ENCODE measurements around the gene FPGT. TPM values are rescaled to one million over a fixed set of nuclear protein-coding genes. Genes with fewer than 3 reads are reported as not detected.
A peak's percentile ranks its signal among the peaks of the same experiment; 100 is the strongest.
"Not testable (repeated sequence)": the region's sequence is repeated elsewhere in the genome, so short reads cannot be mapped to it uniquely, and the experiment has no call there.

The FPGT gene
- total RNA-seq (10 to 100 TPM in 3 of 6 donors, 1 to 10 TPM in 3; 5.6 to 14.3 (median 9.7) TPM), polyA plus RNA-seq (1 to 10 TPM; 2.9 to 5.6 TPM)

GRCh38 chr1:74197657-74198552 lies at the start of gene FPGT, which contains the start of gene LRRIQ3:
Gene FPGT (plus strand): TSS chr1:74198242. CDS start chr1:74198279, 37 bp downstream.
Gene LRRIQ3 (minus strand): TSS chr1:74198176. CDS start chr1:74183684, 14,492 bp downstream.
- ATAC-seq (peak; percentile 99 to 100 (median 100)), DNase-seq (peak; percentile 93 to 99 (median 96)), FAIRE-seq (peak; percentile 88)
- Histone ChIP-seq H3K27ac (peak within 1 kb of the TSS; percentile 59 to 88 (median 80)), H3K27me3 (no peaks in the 10 kb centered on the region), H3K4me3 (peak within 1 kb of the TSS; percentile 42 to 63 (median 56)), H3K9me3 (no peaks in the 10 kb centered on the region), H3K4me1 (peaks cover 0 to 9% (median 6%) of the 10 kb centered on the region in 3 donors), H3K36me3 (peaks cover 0 to 8% (median 0%) of the 10 kb centered on the region in 3 donors)
- WGBS, 2 donors, result 2 to 4% methylated on average over 41 of the region's 41 CpGs
- intact Hi-C loops (cut with DNase I), result no loop called here
- TF ChIP-seq, protein P1, sequence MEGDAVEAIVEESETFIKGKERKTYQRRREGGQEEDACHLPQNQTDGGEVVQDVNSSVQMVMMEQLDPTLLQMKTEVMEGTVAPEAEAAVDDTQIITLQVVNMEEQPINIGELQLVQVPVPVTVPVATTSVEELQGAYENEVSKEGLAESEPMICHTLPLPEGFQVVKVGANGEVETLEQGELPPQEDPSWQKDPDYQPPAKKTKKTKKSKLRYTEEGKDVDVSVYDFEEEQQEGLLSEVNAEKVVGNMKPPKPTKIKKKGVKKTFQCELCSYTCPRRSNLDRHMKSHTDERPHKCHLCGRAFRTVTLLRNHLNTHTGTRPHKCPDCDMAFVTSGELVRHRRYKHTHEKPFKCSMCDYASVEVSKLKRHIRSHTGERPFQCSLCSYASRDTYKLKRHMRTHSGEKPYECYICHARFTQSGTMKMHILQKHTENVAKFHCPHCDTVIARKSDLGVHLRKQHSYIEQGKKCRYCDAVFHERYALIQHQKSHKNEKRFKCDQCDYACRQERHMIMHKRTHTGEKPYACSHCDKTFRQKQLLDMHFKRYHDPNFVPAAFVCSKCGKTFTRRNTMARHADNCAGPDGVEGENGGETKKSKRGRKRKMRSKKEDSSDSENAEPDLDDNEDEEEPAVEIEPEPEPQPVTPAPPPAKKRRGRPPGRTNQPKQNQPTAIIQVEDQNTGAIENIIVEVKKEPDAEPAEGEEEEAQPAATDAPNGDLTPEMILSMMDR (IDR thresholded peaks at IDR 0.05), result no peak

- no peak for ATAC-seq
- WGBS, 2 donors, result 43 to 48% methylated on average over 2 of the region's 2 CpGs
- intact Hi-C loops (cut with DNase I), result no loop called here
Measured at GRCh38 chr1:74160046-74160445, 38.0 kb upstream of the FPGT start.

GRCh38 chr1:74161497-74161896 lies 36.5 kb upstream of the FPGT start:
- H3K27ac ChIP-seq, result no peak overlapping the region
- no peaks in the 10 kb centered on the region for H3K4me1 ChIP-seq
- FAIRE-seq (no peak), DNase-seq (no peak), ATAC-seq (no peak)
- no peaks in the 10 kb centered on the region for H3K27me3 ChIP-seq
- H3K9me3 ChIP-seq, result peaks cover 0 to 3% (median 0%) of the 10 kb centered on the region in 4 donors
- H3K4me3 ChIP-seq, result no peak overlapping the region
- H3K36me3 ChIP-seq, result no peaks in the 10 kb centered on the region
- intact Hi-C loops (cut with DNase I), result no loop called here
- TF ChIP-seq, protein P1 (IDR thresholded peaks at IDR 0.05), result no peak

More at GRCh38 chr1:74160046-74160445, 38.0 kb upstream of the FPGT start:
- no peak overlapping the region for H3K27ac ChIP-seq
- H3K27me3 ChIP-seq, result no peaks in the 10 kb centered on the region
- TF ChIP-seq, protein P1 (IDR thresholded peaks at IDR 0.05), result no peak
- no peaks in the 10 kb centered on the region for H3K4me1 ChIP-seq
- H3K4me3 ChIP-seq, result no peak overlapping the region
- H3K9me3 ChIP-seq, result peaks cover 0 to 3% (median 0%) of the 10 kb centered on the region in 4 donors
- DNase-seq (no peak), FAIRE-seq (no peak)
- no peaks in the 10 kb centered on the region for H3K36me3 ChIP-seq

DNA sequence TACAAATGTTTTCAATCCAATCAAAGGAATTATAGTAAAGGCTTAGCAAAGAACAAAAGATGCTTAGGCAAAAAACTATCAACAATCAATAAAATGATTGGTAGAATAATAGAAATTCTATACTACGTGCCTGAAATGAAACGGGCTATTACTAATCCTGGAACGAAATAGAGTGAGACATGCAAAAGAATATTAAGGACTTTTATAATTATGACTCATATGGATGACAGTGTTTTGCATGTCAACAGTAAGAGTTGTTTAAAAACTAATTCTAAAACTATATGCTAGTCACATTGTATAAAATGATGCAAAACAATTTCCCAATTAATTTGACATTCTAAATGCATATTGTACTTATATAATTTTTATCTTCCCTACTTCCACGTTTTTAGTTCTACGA lies 35.7 kb upstream of the FPGT start:
- FAIRE-seq (no peak), ATAC-seq (no peak), DNase-seq (no peak)
- Histone ChIP-seq H3K4me3 (no peak overlapping the region), H3K27me3 (no peaks in the 10 kb centered on the region), H3K9me3 (peaks cover 0 to 3% (median 0%) of the 10 kb centered on the region in 4 donors), H3K27ac (no peak overlapping the region), H3K36me3 (no peaks in the 10 kb centered on the region), H3K4me1 (no peaks in the 10 kb centered on the region)
- intact Hi-C loops (cut with DNase I), result no loop called here
- WGBS, 2 donors, result 51 to 63% methylated on average over 5 of the region's 5 CpGs
- TF ChIP-seq, protein P1 (IDR thresholded peaks at IDR 0.05), result no peak

DNA sequence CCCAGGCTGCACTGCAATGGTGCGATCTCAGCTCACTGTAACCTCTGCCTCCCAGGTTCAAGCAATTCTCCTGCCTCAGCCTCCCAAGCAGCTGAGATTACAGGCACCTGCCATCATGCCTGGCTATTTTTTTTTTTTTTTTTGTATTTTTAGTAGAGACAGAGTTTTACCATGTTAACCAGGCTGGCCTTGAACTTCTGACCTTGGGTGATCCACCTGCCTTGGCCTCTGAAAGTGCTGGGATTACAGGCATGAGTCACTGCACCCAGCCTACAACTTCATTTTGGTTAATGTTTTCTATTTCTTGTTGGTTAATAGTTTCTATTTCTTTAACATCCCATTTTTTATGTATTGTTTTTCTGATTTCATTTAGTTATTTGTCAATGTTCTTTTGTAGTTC lies 23.6 kb upstream of the FPGT start:
- WGBS, 2 donors, result 85 to 100% methylated on average over 1 of the region's 1 CpG
- H3K27me3 ChIP-seq; H3K4me1 ChIP-seq; DNase-seq; FAIRE-seq; H3K36me3 ChIP-seq; H3K4me3 ChIP-seq; H3K9me3 ChIP-seq; intact Hi-C loops (cut with DNase I); ATAC-seq; H3K27ac ChIP-seq: not testable (repeated sequence)
